ENCODE data around the gene CELF2.

CELF2 gene

DNA sequence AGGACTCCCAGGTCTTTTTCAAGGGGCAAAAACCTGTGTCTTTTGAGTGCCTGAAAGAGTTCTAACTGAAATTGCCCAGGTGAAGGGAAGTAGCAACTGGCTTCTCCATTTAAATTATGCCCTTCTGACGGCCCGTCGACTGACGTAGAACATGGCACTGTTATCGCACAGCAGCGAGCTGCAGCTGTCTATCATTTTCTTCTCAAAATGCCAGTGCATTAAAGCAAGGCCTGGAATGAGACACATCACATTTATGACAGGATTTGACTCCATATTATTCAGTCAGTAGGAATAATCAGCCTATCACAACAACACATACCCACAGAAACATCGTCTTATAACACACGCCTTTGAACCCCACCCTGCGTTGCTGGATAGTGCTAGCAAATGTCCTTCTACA is 69.7 kb downstream of the CELF2 start:
- Histone ChIP-seq H3K4me3 (ENCODE audit: low read depth in 1 of 5, low read length in 5 of 5) (no peak overlapping the region), H3K9me3 (ENCODE audit: control insufficient read depth in 5 of 5, low read length in 5 of 5) (no peaks in the 10 kb centered on the region), H3K27ac (ENCODE audit: low read depth, low read length) (no peak overlapping the region), H3K9ac (ENCODE audit: low read length in 5 of 5) (no peak overlapping the region), H3K27me3 (ENCODE audit: control insufficient read depth in 5 of 5, insufficient read depth in 4 of 5, low read length in 5 of 5) (no peaks in the 10 kb centered on the region), H3K36me3 (ENCODE audit: control insufficient read depth in 5 of 5, insufficient read depth in 5 of 5, low read length in 5 of 5) (no peaks in the 10 kb centered on the region), H3K4me1 (ENCODE audit: control insufficient read depth in 5 of 5, insufficient read depth in 5 of 5, low read length in 5 of 5) (peaks cover 0 to 23% (median 19%) of the 10 kb centered on the region in 5 donors)

DNA sequence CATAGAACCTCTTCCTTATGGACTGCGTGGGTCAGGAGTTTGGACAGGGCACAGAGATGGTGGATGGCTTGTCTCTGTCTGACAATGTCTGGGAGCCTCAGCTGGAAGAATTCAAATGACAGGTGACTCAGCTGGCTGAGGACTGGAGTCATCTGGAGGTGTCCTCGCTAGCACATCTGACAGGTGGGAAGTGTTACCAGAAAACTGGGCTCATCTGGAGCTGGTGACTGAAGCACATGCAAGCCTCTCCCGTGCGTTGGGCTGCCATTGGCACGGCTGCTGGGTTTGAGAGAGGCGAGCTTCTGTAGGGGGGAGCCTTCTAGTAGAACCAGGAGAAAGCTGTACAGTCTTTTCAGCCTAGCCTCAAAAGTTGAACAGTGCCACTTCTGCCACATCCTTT is 71.0 kb downstream of the CELF2 start:
- no peaks in the 10 kb centered on the region for H3K36me3 ChIP-seq (ENCODE audit: control insufficient read depth in 5 of 5, insufficient read depth in 5 of 5, low read length in 5 of 5)
- H3K4me3 ChIP-seq (ENCODE audit: low read depth in 1 of 5, low read length in 5 of 5) = no peak overlapping the region
- no peaks in the 10 kb centered on the region for H3K27me3 ChIP-seq (ENCODE audit: control insufficient read depth in 5 of 5, insufficient read depth in 4 of 5, low read length in 5 of 5)
- no peak overlapping the region for H3K27ac ChIP-seq (ENCODE audit: low read depth, low read length)
- H3K4me1 ChIP-seq (ENCODE audit: control insufficient read depth in 5 of 5, insufficient read depth in 5 of 5, low read length in 5 of 5) = peaks cover 0 to 10% (median 6%) of the 10 kb centered on the region in 5 donors
- H3K9me3 ChIP-seq (ENCODE audit: control insufficient read depth in 5 of 5, low read length in 5 of 5) = no peaks in the 10 kb centered on the region
- H3K9ac ChIP-seq (ENCODE audit: low read length in 5 of 5) = no peak overlapping the region

- no peaks in the 10 kb centered on the region for H3K36me3 ChIP-seq (ENCODE audit: control insufficient read depth in 5 of 5, insufficient read depth in 5 of 5, low read length in 5 of 5)
- no peaks in the 10 kb centered on the region for H3K27me3 ChIP-seq (ENCODE audit: control insufficient read depth in 5 of 5, insufficient read depth in 4 of 5, low read length in 5 of 5)
- H3K9ac ChIP-seq (ENCODE audit: low read length in 5 of 5) = no peak overlapping the region
- no peaks in the 10 kb centered on the region for H3K9me3 ChIP-seq (ENCODE audit: control insufficient read depth in 5 of 5, low read length in 5 of 5)
- peaks cover 0 to 4% (median under 1%) of the 10 kb centered on the region in 5 donors for H3K4me1 ChIP-seq (ENCODE audit: control insufficient read depth in 5 of 5, insufficient read depth in 5 of 5, low read length in 5 of 5)
- no peak overlapping the region for H3K27ac ChIP-seq (ENCODE audit: low read depth, low read length)
- H3K4me3 ChIP-seq (ENCODE audit: low read depth in 1 of 5, low read length in 5 of 5) = no peak overlapping the region
Observed at GRCh38 chr10:11089272-11089671, 71.6 kb downstream of the CELF2 start.

DNA sequence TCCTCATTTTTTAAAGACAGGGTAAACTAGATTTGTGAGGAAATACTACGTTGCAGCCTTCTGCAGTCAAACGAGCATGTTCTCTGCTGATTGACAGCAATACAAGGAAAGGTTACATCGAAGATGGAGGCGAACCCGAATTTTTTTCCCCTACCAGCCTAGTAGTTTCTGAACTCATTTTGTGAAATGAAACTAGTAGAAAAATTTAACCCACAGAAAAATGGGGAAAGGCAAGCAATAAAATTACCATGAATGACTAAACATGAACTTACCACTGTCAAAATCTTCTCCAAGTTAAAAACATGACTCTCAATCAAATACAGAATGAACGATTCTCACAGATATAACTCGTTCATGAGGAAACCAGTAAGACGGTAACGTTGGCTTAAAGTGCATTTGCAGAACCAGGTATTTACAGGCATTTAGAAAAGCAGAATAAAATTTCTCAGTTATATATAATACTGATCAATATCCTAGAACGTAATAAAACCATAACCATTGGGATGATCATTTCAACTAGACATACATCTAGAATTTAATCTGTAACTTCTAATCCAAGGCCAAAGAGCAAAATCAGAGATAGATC is 73.9 kb downstream of the CELF2 start:
- no peak overlapping the region for H3K9ac ChIP-seq (ENCODE audit: low read length in 5 of 5)
- no peak overlapping the region for H3K27ac ChIP-seq (ENCODE audit: low read depth, low read length)
- no peaks in the 10 kb centered on the region for H3K9me3 ChIP-seq (ENCODE audit: control insufficient read depth in 5 of 5, low read length in 5 of 5)
- no peaks in the 10 kb centered on the region for H3K27me3 ChIP-seq (ENCODE audit: control insufficient read depth in 5 of 5, insufficient read depth in 4 of 5, low read length in 5 of 5)
- H3K4me1 ChIP-seq (ENCODE audit: control insufficient read depth in 5 of 5, insufficient read depth in 5 of 5, low read length in 5 of 5) = peaks cover 0 to 3% (median 0%) of the 10 kb centered on the region in 5 donors
- H3K4me3 ChIP-seq (ENCODE audit: low read depth in 1 of 5, low read length in 5 of 5) = no peak overlapping the region
- H3K36me3 ChIP-seq (ENCODE audit: control insufficient read depth in 5 of 5, insufficient read depth in 5 of 5, low read length in 5 of 5) = no peaks in the 10 kb centered on the region

DNA sequence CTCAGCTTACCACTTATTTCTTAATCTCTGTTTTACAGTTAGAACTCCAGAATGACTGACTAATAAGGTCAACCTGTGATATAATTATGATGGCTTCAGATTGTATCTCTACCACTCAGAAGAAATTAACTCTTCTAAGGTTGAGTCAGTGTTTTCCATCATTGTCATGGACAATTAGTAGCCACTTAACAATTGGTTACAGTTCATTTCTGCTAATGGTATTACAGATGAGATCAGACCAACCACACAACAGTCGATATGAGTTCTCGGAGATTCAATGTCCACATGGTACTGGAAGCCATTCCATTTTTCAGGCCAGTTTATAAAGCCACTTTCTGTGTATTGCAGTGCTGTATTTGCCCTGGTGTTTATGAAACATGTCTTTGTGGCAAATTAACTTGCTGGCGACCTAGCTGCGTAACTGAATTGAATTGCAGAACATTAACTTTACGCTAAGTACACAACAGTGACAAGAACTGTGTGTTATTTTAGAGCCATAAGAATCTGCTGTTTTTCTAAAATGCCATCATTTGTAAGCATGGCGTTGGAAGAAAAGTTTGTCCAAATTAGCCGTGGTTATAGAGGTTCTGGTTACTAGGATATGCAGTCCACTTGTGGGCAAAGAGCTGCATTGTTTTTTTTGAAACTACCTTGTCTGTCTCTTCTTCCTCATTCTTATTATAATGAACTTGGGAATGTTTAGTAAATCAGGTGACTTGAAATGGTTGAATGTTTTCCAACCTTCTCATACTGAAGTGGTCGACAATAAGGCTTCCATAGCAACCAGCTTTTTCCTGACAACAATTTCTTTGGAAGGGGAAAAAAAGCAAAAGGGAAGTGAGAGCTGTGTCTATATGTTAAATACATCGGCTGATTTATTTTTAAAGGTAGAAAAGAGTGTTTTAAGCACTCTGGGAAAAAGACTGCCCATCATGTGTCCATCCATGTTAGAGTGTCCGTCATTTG is 76.4 kb downstream of the CELF2 start:
- no peak overlapping the region for H3K9ac ChIP-seq (ENCODE audit: low read length in 5 of 5)
- H3K36me3 ChIP-seq (ENCODE audit: control insufficient read depth in 5 of 5, insufficient read depth in 5 of 5, low read length in 5 of 5) = no peaks in the 10 kb centered on the region
- H3K4me3 ChIP-seq (ENCODE audit: low read depth in 1 of 5, low read length in 5 of 5) = no peak overlapping the region
- H3K9me3 ChIP-seq (ENCODE audit: control insufficient read depth in 5 of 5, low read length in 5 of 5) = no peaks in the 10 kb centered on the region
- peaks cover 0 to 3% (median 0%) of the 10 kb centered on the region in 5 donors for H3K4me1 ChIP-seq (ENCODE audit: control insufficient read depth in 5 of 5, insufficient read depth in 5 of 5, low read length in 5 of 5)
- H3K27ac ChIP-seq (ENCODE audit: low read depth, low read length) = no peak overlapping the region
- no peaks in the 10 kb centered on the region for H3K27me3 ChIP-seq (ENCODE audit: control insufficient read depth in 5 of 5, insufficient read depth in 4 of 5, low read length in 5 of 5)

GRCh38 chr10:11095374-11095801 is 77.7 kb downstream of the CELF2 start:
- peaks cover 0 to 3% (median 0%) of the 10 kb centered on the region in 5 donors for H3K4me1 ChIP-seq (ENCODE audit: control insufficient read depth in 5 of 5, insufficient read depth in 5 of 5, low read length in 5 of 5)
- H3K9ac ChIP-seq (ENCODE audit: low read length in 5 of 5) = no peak overlapping the region
- no peak overlapping the region for H3K4me3 ChIP-seq (ENCODE audit: low read depth in 1 of 5, low read length in 5 of 5)
- H3K9me3 ChIP-seq (ENCODE audit: control insufficient read depth in 5 of 5, low read length in 5 of 5) = no peaks in the 10 kb centered on the region
- no peaks in the 10 kb centered on the region for H3K27me3 ChIP-seq (ENCODE audit: control insufficient read depth in 5 of 5, insufficient read depth in 4 of 5, low read length in 5 of 5)
- H3K36me3 ChIP-seq (ENCODE audit: control insufficient read depth in 5 of 5, insufficient read depth in 5 of 5, low read length in 5 of 5) = no peaks in the 10 kb centered on the region
- no peak overlapping the region for H3K27ac ChIP-seq (ENCODE audit: low read depth, low read length)

- H3K9ac ChIP-seq (ENCODE audit: low read length in 5 of 5) = no peak overlapping the region
- H3K4me1 ChIP-seq (ENCODE audit: control insufficient read depth in 5 of 5, insufficient read depth in 5 of 5, low read length in 5 of 5) = peaks cover 0 to 3% (median 0%) of the 10 kb centered on the region in 5 donors
- no peaks in the 10 kb centered on the region for H3K36me3 ChIP-seq (ENCODE audit: control insufficient read depth in 5 of 5, insufficient read depth in 5 of 5, low read length in 5 of 5)
- no peaks in the 10 kb centered on the region for H3K9me3 ChIP-seq (ENCODE audit: control insufficient read depth in 5 of 5, low read length in 5 of 5)
- H3K27ac ChIP-seq (ENCODE audit: low read depth, low read length) = no peak overlapping the region
- H3K4me3 ChIP-seq (ENCODE audit: low read depth in 1 of 5, low read length in 5 of 5) = no peak overlapping the region
- H3K27me3 ChIP-seq (ENCODE audit: control insufficient read depth in 5 of 5, insufficient read depth in 4 of 5, low read length in 5 of 5) = no peaks in the 10 kb centered on the region
Observed at GRCh38 chr10:11096422-11096821, 78.8 kb downstream of the CELF2 start.

DNA sequence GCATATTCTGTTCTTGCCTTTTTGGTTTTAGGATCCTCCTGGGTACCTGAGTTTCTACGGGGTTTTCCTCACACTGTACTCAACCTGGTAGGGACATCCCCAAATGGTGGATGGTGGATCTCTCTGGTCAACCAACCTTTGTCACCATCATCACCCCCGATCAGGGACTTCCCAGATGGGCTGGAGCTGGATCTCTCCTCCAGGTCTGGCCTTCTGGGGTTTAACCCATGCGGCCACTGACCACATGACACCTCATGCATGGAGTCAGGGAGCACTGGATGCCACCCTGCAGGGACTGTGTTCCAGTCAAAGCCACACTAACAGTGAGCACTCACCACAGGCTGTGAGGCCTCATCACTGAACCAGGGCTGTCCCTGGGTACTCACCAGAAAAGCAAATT is 80.0 kb downstream of the CELF2 start:
- Histone ChIP-seq H3K27ac (ENCODE audit: low read depth, low read length) (no peak overlapping the region), H3K36me3 (ENCODE audit: control insufficient read depth in 5 of 5, insufficient read depth in 5 of 5, low read length in 5 of 5) (no peaks in the 10 kb centered on the region), H3K9me3 (ENCODE audit: control insufficient read depth in 5 of 5, low read length in 5 of 5) (no peaks in the 10 kb centered on the region), H3K4me1 (ENCODE audit: control insufficient read depth in 5 of 5, insufficient read depth in 5 of 5, low read length in 5 of 5) (peaks cover 0 to 9% (median 0%) of the 10 kb centered on the region in 5 donors), H3K4me3 (ENCODE audit: low read depth in 1 of 5, low read length in 5 of 5) (no peak overlapping the region), H3K9ac (ENCODE audit: low read length in 5 of 5) (no peak overlapping the region), H3K27me3 (ENCODE audit: control insufficient read depth in 5 of 5, insufficient read depth in 4 of 5, low read length in 5 of 5) (no peaks in the 10 kb centered on the region)

GRCh38 chr10:11098666-11099065 is 81.0 kb downstream of the CELF2 start:
- no peaks in the 10 kb centered on the region for H3K27me3 ChIP-seq (ENCODE audit: control insufficient read depth in 5 of 5, insufficient read depth in 4 of 5, low read length in 5 of 5)
- H3K4me1 ChIP-seq (ENCODE audit: control insufficient read depth in 5 of 5, insufficient read depth in 5 of 5, low read length in 5 of 5) = peaks cover 0 to 9% (median 0%) of the 10 kb centered on the region in 5 donors
- H3K9me3 ChIP-seq (ENCODE audit: control insufficient read depth in 5 of 5, low read length in 5 of 5) = no peaks in the 10 kb centered on the region
- no peak overlapping the region for H3K27ac ChIP-seq (ENCODE audit: low read depth, low read length)
- H3K4me3 ChIP-seq (ENCODE audit: low read depth in 1 of 5, low read length in 5 of 5) = no peak overlapping the region
- no peak overlapping the region for H3K9ac ChIP-seq (ENCODE audit: low read length in 5 of 5)
- no peaks in the 10 kb centered on the region for H3K36me3 ChIP-seq (ENCODE audit: control insufficient read depth in 5 of 5, insufficient read depth in 5 of 5, low read length in 5 of 5)

Measured in subcutaneous abdominal adipose tissue (tissue), 5 donors.